ENCODE results near the gene GIN1. TPM values are rescaled to one million over a fixed set of nuclear protein-coding genes. Genes with fewer than 3 reads are reported as not detected.
"Not testable (repeated sequence)": the region's sequence is repeated elsewhere in the genome, so short reads cannot be mapped to it uniquely, and the experiment has no call there.

GIN1 gene
- total RNA-seq, 2 experiments from 2014 or later = 9.8 to 11.7 TPM

DNA sequence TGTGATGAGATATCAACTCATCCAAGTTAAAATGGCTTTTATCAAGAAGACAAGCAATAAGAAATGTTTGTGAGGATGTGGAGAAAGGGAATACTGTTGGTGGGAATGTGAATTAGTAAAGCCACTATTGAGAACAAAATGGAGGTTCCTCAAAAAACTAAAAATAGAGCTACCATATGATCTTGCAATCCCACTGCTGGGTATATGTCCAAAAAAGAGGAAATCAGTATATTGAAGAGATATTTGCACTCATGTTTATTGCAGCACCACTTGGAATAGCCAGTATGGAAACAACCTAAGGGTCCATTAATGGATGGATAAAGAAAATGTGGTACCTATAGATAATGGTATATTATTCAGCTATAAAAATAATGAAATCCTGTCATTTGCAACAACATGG, 25.3 kb upstream of the GIN1 start:
- no peak for DNase-seq
- Mint-ChIP-seq H3K27ac (no peak overlapping the region), H3K4me3 (no peak overlapping the region), H3K9me3 (no peaks in the 10 kb centered on the region), H3K36me3 (ENCODE audit: low read depth) (peaks cover 14% of the 10 kb centered on the region), H3K4me1 (ENCODE audit: low read depth) (no peaks in the 10 kb centered on the region), H3K27me3 (no peaks in the 10 kb centered on the region)
- TF ChIP-seq, protein P1, sequence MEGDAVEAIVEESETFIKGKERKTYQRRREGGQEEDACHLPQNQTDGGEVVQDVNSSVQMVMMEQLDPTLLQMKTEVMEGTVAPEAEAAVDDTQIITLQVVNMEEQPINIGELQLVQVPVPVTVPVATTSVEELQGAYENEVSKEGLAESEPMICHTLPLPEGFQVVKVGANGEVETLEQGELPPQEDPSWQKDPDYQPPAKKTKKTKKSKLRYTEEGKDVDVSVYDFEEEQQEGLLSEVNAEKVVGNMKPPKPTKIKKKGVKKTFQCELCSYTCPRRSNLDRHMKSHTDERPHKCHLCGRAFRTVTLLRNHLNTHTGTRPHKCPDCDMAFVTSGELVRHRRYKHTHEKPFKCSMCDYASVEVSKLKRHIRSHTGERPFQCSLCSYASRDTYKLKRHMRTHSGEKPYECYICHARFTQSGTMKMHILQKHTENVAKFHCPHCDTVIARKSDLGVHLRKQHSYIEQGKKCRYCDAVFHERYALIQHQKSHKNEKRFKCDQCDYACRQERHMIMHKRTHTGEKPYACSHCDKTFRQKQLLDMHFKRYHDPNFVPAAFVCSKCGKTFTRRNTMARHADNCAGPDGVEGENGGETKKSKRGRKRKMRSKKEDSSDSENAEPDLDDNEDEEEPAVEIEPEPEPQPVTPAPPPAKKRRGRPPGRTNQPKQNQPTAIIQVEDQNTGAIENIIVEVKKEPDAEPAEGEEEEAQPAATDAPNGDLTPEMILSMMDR (IDR thresholded peaks at IDR 0.05) = no peak
- ATAC-seq = no peak
- intact Hi-C loops (cut with micrococcal nuclease) = no loop called here
- POLR2A ChIA-PET = interaction anchor here (1.5 kb wide), 1 partner anchor 25 kb away, joined by 6 read pairs; the partner anchor contains the start of genes GIN1 and PPIP5K2
- CTCF ChIA-PET = no interaction called here

DNA sequence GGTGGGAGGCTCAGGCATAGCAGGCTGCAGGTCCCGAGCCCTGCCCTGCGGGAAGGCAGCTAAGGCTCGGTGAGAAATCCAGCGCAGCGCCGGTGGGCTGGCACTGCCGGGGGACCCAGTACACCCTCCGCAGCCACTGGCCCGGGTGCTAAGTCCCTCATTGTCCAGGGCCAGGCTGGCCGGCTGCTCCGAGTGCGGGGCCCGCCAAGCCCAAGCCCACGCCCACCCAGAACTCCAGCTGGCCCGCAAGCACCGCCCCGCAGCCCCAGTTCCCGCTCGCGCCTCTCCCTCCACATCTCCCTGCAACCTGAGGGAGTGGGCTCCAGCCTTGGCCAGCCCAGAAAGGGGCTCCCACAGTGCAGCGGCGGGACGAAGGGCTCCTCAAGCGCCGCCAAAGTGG, 22.2 kb upstream of the GIN1 start:
- H3K4me3 Mint-ChIP-seq; H3K4me1 Mint-ChIP-seq (ENCODE audit: low read depth); ATAC-seq; POLR2A ChIA-PET; H3K27ac Mint-ChIP-seq; DNase-seq; CTCF ChIA-PET; H3K27me3 Mint-ChIP-seq; intact Hi-C loops (cut with micrococcal nuclease); H3K9me3 Mint-ChIP-seq: not testable (repeated sequence)
- H3K36me3 Mint-ChIP-seq (ENCODE audit: low read depth) = peaks cover 21% of the 10 kb centered on the region

DNA sequence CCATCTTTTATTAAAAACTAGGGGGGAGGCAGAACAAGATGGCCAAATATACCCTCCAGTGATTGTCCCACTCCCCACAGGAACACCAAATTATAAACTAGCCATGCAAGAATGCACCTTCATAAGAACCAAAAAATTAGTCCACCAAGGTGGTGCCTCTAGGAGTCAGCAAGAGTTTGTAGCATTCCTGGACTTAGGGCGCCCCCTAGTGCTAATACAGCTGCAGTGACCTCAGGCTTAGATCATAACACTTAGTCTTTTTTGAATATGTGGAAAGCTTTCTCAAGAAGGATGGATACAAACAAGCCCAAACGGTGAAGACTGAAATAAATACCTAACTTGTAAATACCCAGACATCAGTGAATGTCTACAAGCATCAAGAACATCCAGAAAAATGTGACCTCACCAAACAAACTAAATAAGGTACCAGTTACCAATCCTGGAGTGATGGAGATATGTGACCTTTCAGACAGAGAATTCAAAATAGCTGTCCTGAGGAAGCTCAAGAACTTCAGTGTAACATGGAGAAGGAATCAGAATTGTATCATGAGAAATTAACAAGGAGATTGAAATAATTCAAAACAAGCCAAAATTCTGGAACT, 19.4 kb upstream of the GIN1 start:
- TF ChIP-seq, protein P1 (IDR thresholded peaks at IDR 0.05) = peak; percentile 86
- Mint-ChIP-seq H3K27ac (no peak overlapping the region), H3K9me3 (no peaks in the 10 kb centered on the region), H3K4me1 (ENCODE audit: low read depth) (peaks cover 5% of the 10 kb centered on the region), H3K4me3 (no peak overlapping the region), H3K36me3 (ENCODE audit: low read depth) (peaks cover 25% of the 10 kb centered on the region), H3K27me3 (no peaks in the 10 kb centered on the region)
- ChIA-PET CTCF (interaction anchor here (0.6 to 3.9 kb wide), 42 partner anchors 8 to 602 kb away, joined by 3 to 33 read pairs (median 4); no protein-coding TSS in a partner anchor), POLR2A (no interaction called here)
- peak; percentile 94 for ATAC-seq
- peak; percentile 91 for DNase-seq
- intact Hi-C loops (cut with micrococcal nuclease) = loop anchor here (2.0 to 10.0 kb wide), 4 partner anchors 105 to 552 kb away; no protein-coding TSS in a partner anchor

DNA sequence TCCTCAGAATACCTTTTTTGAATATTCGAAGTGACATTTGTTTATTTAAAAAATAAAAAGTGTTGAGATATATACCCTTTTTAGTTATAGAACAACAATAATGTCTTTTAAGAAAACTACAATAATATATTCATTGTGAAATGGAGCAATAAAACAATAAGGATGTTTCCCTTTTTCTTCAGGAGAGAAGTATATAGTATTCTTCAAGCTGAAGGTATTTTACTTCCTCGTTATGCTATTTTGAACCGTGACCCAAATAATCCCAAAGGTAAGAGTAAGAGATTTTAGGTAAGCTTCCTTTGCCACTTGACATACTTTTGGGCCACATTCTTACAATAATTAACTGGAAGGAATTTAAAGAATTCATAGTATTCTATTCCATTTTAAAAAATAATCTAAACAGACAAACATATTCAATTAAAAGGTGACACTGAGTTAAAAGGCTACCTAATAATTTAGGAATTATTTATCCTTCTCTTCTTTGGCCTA, 18.3 kb upstream of the GIN1 start:
- Mint-ChIP-seq H3K4me1 (ENCODE audit: low read depth) (peaks cover 8% of the 10 kb centered on the region), H3K27ac (no peak overlapping the region), H3K9me3 (no peaks in the 10 kb centered on the region), H3K27me3 (no peaks in the 10 kb centered on the region), H3K4me3 (no peak overlapping the region), H3K36me3 (ENCODE audit: low read depth) (peaks cover 25% of the 10 kb centered on the region)
- ChIA-PET CTCF (interaction anchor here (0.6 to 3.9 kb wide), 15 partner anchors 12 to 575 kb away, joined by 3 to 33 read pairs (median 5); partner anchors contain the start of genes GIN1 and PPIP5K2), POLR2A (no interaction called here)
- intact Hi-C loops (cut with micrococcal nuclease) = loop anchor here (2.0 to 10.0 kb wide), 4 partner anchors 103 to 551 kb away; no protein-coding TSS in a partner anchor
- no peak for ATAC-seq
- DNase-seq = no peak
- TF ChIP-seq, protein P1 (IDR thresholded peaks at IDR 0.05) = no peak

DNA sequence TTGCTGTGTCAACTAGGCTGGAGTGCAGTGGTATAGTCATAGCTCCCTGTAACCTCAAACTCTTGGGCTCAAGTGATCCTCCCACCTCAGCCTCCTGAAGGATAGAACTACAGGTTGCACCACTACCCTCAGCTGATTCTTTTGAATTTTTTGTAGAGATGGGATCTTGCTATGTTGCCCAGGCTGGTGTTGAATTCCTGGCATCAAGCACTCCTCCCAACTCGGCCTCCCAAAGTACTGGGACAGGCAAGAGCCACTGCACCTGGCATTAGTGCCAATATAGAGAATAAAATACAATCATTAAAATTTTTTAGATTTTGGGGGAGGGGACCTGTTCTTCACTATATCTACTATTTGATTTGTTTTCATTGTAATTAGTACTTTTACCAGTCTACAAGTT, 15.5 kb upstream of the GIN1 start:
- Mint-ChIP-seq H3K4me1 (ENCODE audit: low read depth) (peaks cover 20% of the 10 kb centered on the region), H3K36me3 (ENCODE audit: low read depth) (peaks cover 18% of the 10 kb centered on the region), H3K27ac (no peak overlapping the region), H3K4me3 (no peak overlapping the region), H3K9me3 (no peaks in the 10 kb centered on the region), H3K27me3 (no peaks in the 10 kb centered on the region)
- ChIA-PET CTCF (no interaction called here), POLR2A (interaction anchor here (1.7 kb wide), 1 partner anchor 15 kb away, joined by 4 read pairs; the partner anchor contains the start of genes GIN1 and PPIP5K2)
- no peak for DNase-seq
- ATAC-seq = no peak
- TF ChIP-seq, protein P1 (IDR thresholded peaks at IDR 0.05) = no peak
- intact Hi-C loops (cut with micrococcal nuclease) = loop anchor here (5.0 to 10.0 kb wide), 3 partner anchors 101 to 548 kb away; no protein-coding TSS in a partner anchor

Data from activated CD8-positive, alpha-beta T cell treated with anti-CD3 and anti-CD28 coated beads for 36 hours (primary cell).